A549 (cell line): ENCODE results near the gene PGS1. TPM values are rescaled to one million over a fixed set of nuclear protein-coding genes. Genes with fewer than 3 reads are reported as not detected.

Source experiments
- ATAC-seq, 2 experiments: fragments of 200-7000 bp in 1 of 2; fragments of >200 bp in 1 of 2; cut with Nextera tagmentation in 1 of 2; cut with Tn5 transposase in 1 of 2; 3 replicates each; pipeline versions ENCODE4 v1.8.0 to v1.9.1; 2018 to 2020; ENCODE audit warnings: mild to moderate bottlenecking in 1 of 2, moderate library complexity in 1 of 2
- CTCF ChIA-PET: fragments of 300-600 bp; sonication (Branson Sonifier 250); formaldehyde crosslinking; extraction: SDS; loops from one replicate; lab custom pipeline; 2021; ENCODE audit warnings: antibody characterized with exemption, inconsistent platforms; lab: Yijun Ruan, JAX
- POLR2A ChIA-PET: fragments of 350-600 bp; formaldehyde crosslinking; extraction: SDS; loops from one replicate; lab custom pipeline; 2021; ENCODE audit warnings: antibody characterized with exemption, inconsistent platforms; lab: Yijun Ruan, JAX
- DNase-seq, 2 experiments: peaks; one replicate each; pipeline versions ENCODE4 v3.0.0 to v3.0.0-alpha.2; 2011 to 2016; ENCODE audit warnings: low read depth in 1 of 2, low spot score in 1 of 2
- FAIRE-seq: peaks from 2 replicates; lab custom pipeline; 2011; peaks lifted over from hg19 to GRCh38; lab: Jason Lieb, UNC
- H3K27ac ChIP-seq, 2 experiments: fragments of >200 bp; sonication (Bioruptor Twin); formaldehyde crosslinking; 3 replicates each; pipeline ENCODE4 v1.5.1; 2016 to 2017
- H3K4me1 ChIP-seq: fragments of >200 bp; sonication (Bioruptor Twin); formaldehyde crosslinking; 3 replicates; pipeline ENCODE4 v1.6.1; 2016
- H3K4me2 ChIP-seq: fragments of >200 bp; sonication (Bioruptor Twin); formaldehyde crosslinking; 3 replicates; pipeline ENCODE4 v1.6.1; 2016
- H3K4me3 ChIP-seq: fragments of >200 bp; sonication (Bioruptor Twin); formaldehyde crosslinking; 3 replicates; pipeline ENCODE4 v1.5.1; 2016
- H3K9me3 ChIP-seq: fragments of >200 bp; sonication (Bioruptor Twin); formaldehyde crosslinking; 3 replicates; pipeline ENCODE4 v1.6.1; 2016
- BCL3 ChIP-seq: fragments of >200 bp; sonication (Bioruptor Twin); formaldehyde crosslinking; IDR thresholded peaks from 3 replicates; pipeline ENCODE4 v1.6.1; 2016
- BHLHE40 ChIP-seq: IDR thresholded peaks from 2 replicates; pipeline ENCODE4 v1.6.1; 2012; ENCODE audit warnings: low read depth, low read length, inconsistent platforms
- CBX2 ChIP-seq: fragments of 200-600 bp; sonication (generic); IDR thresholded peaks from 2 replicates; pipeline ENCODE4 v1.6.1; 2016; ENCODE audit warnings: low read depth, mild to moderate bottlenecking, borderline replicate concordance
- CBX8 ChIP-seq: fragments of 200-600 bp; sonication (generic); IDR thresholded peaks from 2 replicates; pipeline ENCODE4 v1.6.1; 2016
- CEBPB ChIP-seq, 2 experiments: fragments of >200 bp in 1 of 2; sonication (Bioruptor Twin) in 1 of 2; formaldehyde crosslinking in 1 of 2; IDR thresholded peaks; 2 replicates each; pipeline ENCODE4 v1.6.1; 2012 to 2016
- EP300 ChIP-seq, 2 experiments: fragments of >200 bp; sonication (Bioruptor Twin); formaldehyde crosslinking; IDR thresholded peaks; 2 replicates in 1 of 2; 3 replicates in 1 of 2; pipeline ENCODE4 v1.6.1; 2016 to 2017
- GATA3 ChIP-seq: IDR thresholded peaks from 2 replicates; pipeline ENCODE4 v1.6.1; 2012; ENCODE audit warnings: borderline replicate concordance
- HOXA7 ChIP-seq: fragments of 250-450 bp; sonication (Bioruptor Pico); IDR thresholded peaks from 2 replicates; pipeline ENCODE4 v1.5.0; 2020; ENCODE audit warnings: mild to moderate bottlenecking, moderate library complexity
- JUN ChIP-seq, 2 experiments: fragments of >200 bp; sonication (Bioruptor Twin); formaldehyde crosslinking; IDR thresholded peaks; 2 replicates in 1 of 2; 3 replicates in 1 of 2; pipeline ENCODE4 v1.6.1; 2016 to 2017
- JUNB ChIP-seq: fragments of >200 bp; sonication (Bioruptor Twin); formaldehyde crosslinking; IDR thresholded peaks from 2 replicates; pipeline ENCODE4 v1.6.1; 2016
- MAFK ChIP-seq: fragments of 450-650 bp; IDR thresholded peaks from 2 replicates; pipeline ENCODE4 v1.6.1; 2014; ENCODE audit not compliant: partially characterized antibody
- MYC ChIP-seq: IDR thresholded peaks from 2 replicates; pipeline ENCODE4 v1.6.1; 2012; ENCODE audit warnings: mild to moderate bottlenecking, inconsistent platforms, low read length, improper control_type of control experiment, borderline replicate concordance
- NFE2L2 ChIP-seq: fragments of 150-350 bp; conservative IDR thresholded peaks from 2 replicates; pipeline ENCODE4 v1.6.1; 2014; ENCODE audit warnings: low read length
- NR3C1 ChIP-seq: fragments of >200 bp; sonication (Bioruptor Twin); formaldehyde crosslinking; IDR thresholded peaks from 3 replicates; pipeline ENCODE4 v1.6.1; 2017
- POLR2A ChIP-seq: IDR thresholded peaks from 2 replicates; pipeline ENCODE4 v1.6.1; 2012; ENCODE audit warnings: mild to moderate bottlenecking, low read length
- RAD21 ChIP-seq, 2 experiments: fragments of >200 bp in 1 of 2; sonication (Bioruptor Twin) in 1 of 2; formaldehyde crosslinking in 1 of 2; IDR thresholded peaks in 1 of 2; conservative IDR thresholded peaks in 1 of 2; 2 replicates in 1 of 2; 3 replicates in 1 of 2; pipeline ENCODE4 v1.6.1; 2012 to 2018; ENCODE audit warnings: inconsistent platforms in 1 of 2
- USF2 ChIP-seq: fragments of 450-650 bp; IDR thresholded peaks from 2 replicates; pipeline ENCODE4 v1.6.1; 2014; ENCODE audit warnings: antibody characterized with exemption
- ZC3H11A ChIP-seq: fragments of 450-650 bp; IDR thresholded peaks from 2 replicates; pipeline ENCODE4 v1.6.1; 2014; ENCODE audit warnings: antibody characterized with exemption, mild to moderate bottlenecking
- ZFP36 ChIP-seq: fragments of 450-650 bp; IDR thresholded peaks from 2 replicates; pipeline ENCODE4 v1.6.1; 2014; ENCODE audit warnings: borderline replicate concordance; ENCODE audit not compliant: partially characterized antibody
- ZSCAN20 ChIP-seq: fragments of 250-450 bp; sonication (Bioruptor Pico); IDR thresholded peaks from 2 replicates; pipeline ENCODE4 v1.8.0; 2022; ENCODE audit warnings: mild to moderate bottlenecking, moderate library complexity
- WGBS: methylation state at CpG from one replicate; pipeline ENCODE4 v1.1.6; 2017; ENCODE audit errors: missing lambda C conversion rate; 5-methylcytosine and 5-hydroxymethylcytosine counted together
- polyA plus RNA-seq, 4 experiments: library from polyadenylated mRNA; depleted of rRNA in 3 of 4; stranded (reverse); fragments of >200 nt; fragmentation: RNase III in 1 of 4; extraction: RNeasy Plus Mini Kit Qiagen cat#74134 plus additional on column Dnase treatment in 1 of 4; gene quantifications; 2 replicates in 3 of 4; 3 replicates in 1 of 4; pipeline ENCODE4 v1.2.3, GENCODE V29; 2011 to 2017

The PGS1 gene
- polyA plus RNA-seq, 2 of the 4 experiments (the other 2 are of a cell fraction): 23.7 to 29.5 TPM

- peak; percentile 95 to 99 for TF ChIP-seq RAD21 (conservative IDR thresholded peaks at IDR 0.05 in 1 of 2, IDR thresholded peaks at IDR 0.05 in 1 of 2)
- no peak for TF ChIP-seq POLR2A
- TF ChIP-seq ZFP36: peak; percentile 72
- TF ChIP-seq MYC: no peak
- no peak for TF ChIP-seq USF2
- TF ChIP-seq CEBPB (IDR thresholded peaks at IDR 0.05): peak; percentile 93 to 99
- TF ChIP-seq, all 56 proteins: peak for 16
These were observed 43.3 kb downstream of the PGS1 start (continued) for GRCh38 chr17:78421534-78422266.

GRCh38 chr17:78422267-78422605, 43.8 kb downstream of the PGS1 start:
- WGBS: 68% methylated on average over 8 of the region's 8 CpGs
- Histone ChIP-seq H3K4me3 (no peak overlapping the region), H3K4me1 (peaks cover 38% of the 10 kb centered on the region), H3K27ac (peak overlapping the region in 1 of 2 experiments; percentile 78; a peak in 2 of 6 replicates), H3K4me2 (no peak overlapping the region; the same call in 2 of the 3 replicates), H3K9me3 (no peaks in the 10 kb centered on the region)
- ATAC-seq: no peak
- CTCF ChIA-PET: interaction anchor here (0.6 to 12.8 kb wide), 67 partner anchors 9 to 551 kb away, joined by 3 to 388 read pairs (median 5); partner anchors contain the start of genes BIRC5 and SOCS3
- POLR2A ChIA-PET: interaction anchor here (0.7 to 2.3 kb wide), 4 partner anchors 10 to 66 kb away, joined by 3 to 24 read pairs (median 4); partner anchors contain the start of gene SOCS3
- no peak for FAIRE-seq
- DNase-seq: no peak
- TF ChIP-seq MAFK (peak; percentile 16), HOXA7 (0 out of 2 replicates have a peak, but pooled peaks have one; percentile 31), BCL3 (no peak), JUNB (no peak), ZFP36 (no peak), CBX8 (no peak), CBX2 (no peak)

- FAIRE-seq: no peak
- Histone ChIP-seq H3K4me2 (no peak overlapping the region), H3K27ac (peak overlapping the region in 1 of 2 experiments; percentile 19; a peak in 1 of 6 replicates), H3K4me1 (peaks cover 38% of the 10 kb centered on the region), H3K9me3 (no peaks in the 10 kb centered on the region), H3K4me3 (no peak overlapping the region)
- ChIA-PET POLR2A (interaction anchor here (0.7 to 2.3 kb wide), 2 partner anchors 63 to 66 kb away, joined by 3 to 24 read pairs; partner anchors contain the start of gene SOCS3), CTCF (interaction anchor here (0.6 to 12.8 kb wide), 45 partner anchors 9 to 550 kb away, joined by 3 to 388 read pairs (median 7); partner anchors contain the start of gene SOCS3)
- TF ChIP-seq CEBPB (IDR thresholded peaks at IDR 0.05): peak in 1 of 2 experiments; percentile 37; a peak in 1 of 4 replicates
- TF ChIP-seq BHLHE40: no peak
- TF ChIP-seq ZSCAN20 (CRISPR knock-in tag): no peak
- ATAC-seq: no peak
- WGBS: 87% methylated on average over 20 of the region's 20 CpGs
- no peak for DNase-seq
These were observed 44.6 kb downstream of the PGS1 start for GRCh38 chr17:78422872-78423588.

GRCh38 chr17:78423961-78424675, 45.7 kb downstream of the PGS1 start:
- no peak for DNase-seq
- CTCF ChIA-PET: interaction anchor here (0.7 to 12.8 kb wide), 15 partner anchors 8 to 284 kb away, joined by 3 to 388 read pairs (median 5); partner anchors contain the start of gene SOCS3

More at GRCh38 chr17:78423961-78424675, 45.7 kb downstream of the PGS1 start:
- POLR2A ChIA-PET: interaction anchor here (1.4 kb wide), 1 partner anchor 64 kb away, joined by 3 read pairs; the partner anchor contains the start of gene SOCS3
- Histone ChIP-seq H3K4me2 (no peak overlapping the region), H3K9me3 (no peaks in the 10 kb centered on the region), H3K4me3 (no peak overlapping the region), H3K27ac (no peak overlapping the region), H3K4me1 (peaks cover 34% of the 10 kb centered on the region)
- ATAC-seq: no peak
- WGBS: 88% methylated on average over 18 of the region's 18 CpGs
- no peak for TF ChIP-seq ZC3H11A
- TF ChIP-seq JUN (IDR thresholded peaks at IDR 0.05): no peak
- TF ChIP-seq USF2: no peak
- no peak for TF ChIP-seq GATA3
- no peak for TF ChIP-seq RAD21 (conservative IDR thresholded peaks at IDR 0.05 in 1 of 2, IDR thresholded peaks at IDR 0.05 in 1 of 2)
- TF ChIP-seq EP300 (IDR thresholded peaks at IDR 0.05): no peak
- TF ChIP-seq POLR2A: no peak
- TF ChIP-seq BCL3: no peak
- no peak for TF ChIP-seq NR3C1
- TF ChIP-seq NFE2L2: no peak
- FAIRE-seq: no peak
